Skeletal muscle satellite cell (primary cell): ENCODE measurements around the gene DDHD1. TPM values are rescaled to one million over a fixed set of nuclear protein-coding genes. Genes with fewer than 3 reads are reported as not detected.

ENCODE experiments used
- small RNA-seq: library from RNA; depleted of rRNA; stranded (forward); fragments of <200 nt; gene quantifications from one replicate; pipeline ENCODE3, GENCODE V24; 2012

DDHD1 gene

Small RNAs within 50 kb of the gene (small RNA-seq; reads per million reads assigned to genes)
- gene AL352979.1 = not detected
